Suprapubic skin (tissue), 4 donors: ENCODE measurements around the gene SMPD3. TPM values are rescaled to one million over a fixed set of nuclear protein-coding genes. Genes with fewer than 3 reads are reported as not detected.

ENCODE experiments used
- DNase-seq, 2 donors: peaks; one replicate each; pipeline ENCODE4 v3.0.0-alpha.2; 2019; ENCODE audit warnings: low spot score in 2 of 2
- H3K27ac ChIP-seq: fragments of 200-600 bp; sonication (generic); one replicate; pipeline ENCODE4 v1.5.1; 2019
- H3K27me3 ChIP-seq: fragments of 200-600 bp; sonication (generic); one replicate; pipeline ENCODE4 v1.5.1; 2019
- H3K36me3 ChIP-seq: fragments of 200-600 bp; sonication (generic); one replicate; pipeline ENCODE4 v1.5.1; 2019
- H3K4me1 ChIP-seq: fragments of 200-600 bp; sonication (generic); one replicate; pipeline ENCODE4 v1.5.1; 2019
- H3K4me3 ChIP-seq: fragments of 200-600 bp; sonication (generic); one replicate; pipeline ENCODE4 v1.5.1; 2019; ENCODE audit warnings: mild to moderate bottlenecking
- H3K9me3 ChIP-seq: fragments of 200-600 bp; sonication (generic); one replicate; pipeline ENCODE4 v1.5.1; 2019
- CTCF ChIP-seq, 2 donors: fragments of 200-600 bp in 1 of 2; fragments of 450-650 bp in 1 of 2; sonication (generic) in 1 of 2; IDR thresholded peaks; one replicate each; pipeline ENCODE4 v1.5.1; 2016 to 2019; ENCODE audit warnings: antibody characterized with exemption in 2 of 2, mild to moderate bottlenecking in 1 of 2, moderate library complexity in 1 of 2
- EP300 ChIP-seq: sonication (generic); formaldehyde crosslinking; IDR thresholded peaks from one replicate; pipeline ENCODE4 v1.6.1; 2017; ENCODE audit warnings: antibody characterized with exemption
- POLR2A ChIP-seq, 2 donors: fragments of 450-650 bp; IDR thresholded peaks; one replicate each; pipeline ENCODE4 v1.6.1; 2017; ENCODE audit warnings: antibody characterized with exemption in 2 of 2, mild to moderate bottlenecking in 2 of 2, moderate library complexity in 2 of 2
- POLR2AphosphoS5 ChIP-seq, 3 donors: sonication (generic); formaldehyde crosslinking; IDR thresholded peaks; one replicate each; pipeline ENCODE4 v1.6.1; 2017; ENCODE audit warnings: antibody characterized with exemption in 3 of 3
- WGBS: methylation state at CpG from one replicate; pipeline ENCODE4 v1.1.5; 2018; 5-methylcytosine and 5-hydroxymethylcytosine counted together
- total RNA-seq, 4 donors: library from RNA; depleted of rRNA; stranded (reverse); fragments of >200 nt; gene quantifications; one replicate each; pipeline ENCODE4 v1.1.0, GENCODE V29; 2016

SMPD3 gene
- total RNA-seq, 4 donors from 2014 or later, result 26.2 to 64.9 (median 39.9) TPM

DNA sequence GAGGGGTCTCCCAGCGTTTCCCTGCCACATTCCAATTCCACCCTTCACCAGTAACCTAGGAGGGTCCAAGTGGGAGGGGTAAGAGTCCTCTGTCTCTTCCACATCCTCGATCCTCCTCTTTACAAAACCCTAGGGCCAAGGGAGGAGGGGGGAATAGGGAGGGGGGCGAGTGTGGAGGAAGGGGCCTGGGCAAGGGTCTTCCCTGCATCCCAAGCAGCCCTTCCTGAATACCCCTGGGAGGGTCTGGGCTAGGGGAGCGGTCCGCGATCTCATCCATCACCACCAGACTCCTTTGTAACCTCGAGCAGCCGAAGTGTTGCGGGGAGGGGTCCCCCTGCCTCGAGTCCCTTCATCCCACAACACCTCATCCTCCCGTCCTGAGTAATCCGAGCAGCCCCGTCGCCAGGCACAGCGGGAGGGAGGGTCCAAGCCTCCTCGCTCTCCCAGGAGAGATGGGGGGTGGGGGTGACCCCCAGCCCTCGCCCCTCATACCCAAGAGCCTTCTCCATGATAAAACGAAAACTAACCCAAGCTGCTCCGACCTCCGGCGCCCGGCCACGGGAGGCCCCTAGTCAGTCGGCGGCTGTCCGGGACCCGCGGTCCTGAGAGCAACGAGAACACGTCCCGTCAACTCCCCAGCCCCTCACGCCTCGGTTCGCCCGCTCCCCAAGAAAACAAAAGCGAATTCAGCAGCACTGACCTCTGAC, 502 bp downstream of the SMPD3 start:
- Histone ChIP-seq H3K27me3 (peaks cover 48% of the 10 kb centered on the region), H3K4me3 (peak overlapping the region; percentile 52), H3K4me1 (peaks cover 22% of the 10 kb centered on the region), H3K36me3 (no peaks in the 10 kb centered on the region), H3K27ac (no peak overlapping the region), H3K9me3 (no peaks in the 10 kb centered on the region)
- 7% methylated on average over 18 of the region's 36 CpGs for WGBS
- TF ChIP-seq EP300 (no peak), POLR2AphosphoS5 (IDR thresholded peaks at IDR 0.05) (no peak), POLR2A (IDR thresholded peaks at IDR 0.05) (no peak), CTCF (IDR thresholded peaks at IDR 0.05) (no peak)
- DNase-seq, result no peak

DNA sequence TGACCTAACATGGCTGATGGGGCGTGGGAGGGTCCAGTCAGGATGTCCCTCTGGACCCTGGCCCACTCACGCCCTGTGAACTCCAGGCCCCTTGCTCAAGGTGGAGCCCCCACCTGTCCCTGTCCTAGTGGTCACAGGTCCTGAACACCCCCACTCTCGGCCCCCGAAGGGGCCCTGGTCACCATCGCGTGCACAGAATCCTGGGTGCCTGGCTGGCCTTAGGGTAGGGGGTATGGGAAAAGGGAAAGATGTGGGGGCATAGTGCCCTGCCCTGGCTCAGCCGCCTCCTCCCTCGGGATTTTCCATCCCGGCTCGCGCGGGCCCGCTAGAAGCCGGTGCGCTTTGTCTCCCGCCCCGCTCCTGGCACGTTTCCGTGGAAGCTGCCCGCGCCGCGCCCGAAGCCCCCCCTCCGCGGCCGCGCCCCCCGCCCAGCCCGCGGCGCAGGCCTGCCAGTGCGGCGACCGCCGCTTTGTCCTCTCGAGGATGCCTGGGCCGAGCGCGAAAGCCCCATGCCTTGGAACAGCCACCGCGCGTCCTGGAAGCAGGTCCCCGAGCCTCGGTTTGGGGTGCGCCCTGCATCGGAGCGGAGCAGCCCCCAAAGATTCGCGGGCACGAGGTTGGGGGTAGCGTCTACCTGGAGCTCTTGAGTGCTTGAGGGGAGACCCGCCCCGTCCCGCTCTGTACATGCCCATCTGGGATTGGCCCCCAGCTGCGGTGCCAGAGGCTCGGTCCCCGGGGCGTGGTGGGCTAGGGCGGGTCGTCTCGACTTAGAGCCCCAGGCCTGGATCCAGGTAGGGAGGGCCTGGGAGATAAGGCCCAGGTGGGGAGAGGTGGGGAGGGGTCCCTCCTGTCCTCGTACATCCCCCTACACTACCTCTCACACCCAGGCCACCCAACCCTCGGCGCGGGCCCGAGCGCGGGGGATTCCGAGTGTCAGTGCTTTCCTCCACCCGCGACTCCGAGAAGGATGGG, 1.3 kb downstream of the SMPD3 start:
- Histone ChIP-seq H3K4me3 (peak overlapping the region; percentile 52), H3K9me3 (no peaks in the 10 kb centered on the region), H3K36me3 (no peaks in the 10 kb centered on the region), H3K4me1 (peaks cover 22% of the 10 kb centered on the region), H3K27ac (no peak overlapping the region), H3K27me3 (peaks cover 54% of the 10 kb centered on the region)
- 22% methylated on average over 35 of the region's 73 CpGs for WGBS
- TF ChIP-seq CTCF (IDR thresholded peaks at IDR 0.05) (no peak), POLR2AphosphoS5 (IDR thresholded peaks at IDR 0.05) (no peak), EP300 (no peak), POLR2A (IDR thresholded peaks at IDR 0.05) (no peak)
- no peak for DNase-seq

DNA sequence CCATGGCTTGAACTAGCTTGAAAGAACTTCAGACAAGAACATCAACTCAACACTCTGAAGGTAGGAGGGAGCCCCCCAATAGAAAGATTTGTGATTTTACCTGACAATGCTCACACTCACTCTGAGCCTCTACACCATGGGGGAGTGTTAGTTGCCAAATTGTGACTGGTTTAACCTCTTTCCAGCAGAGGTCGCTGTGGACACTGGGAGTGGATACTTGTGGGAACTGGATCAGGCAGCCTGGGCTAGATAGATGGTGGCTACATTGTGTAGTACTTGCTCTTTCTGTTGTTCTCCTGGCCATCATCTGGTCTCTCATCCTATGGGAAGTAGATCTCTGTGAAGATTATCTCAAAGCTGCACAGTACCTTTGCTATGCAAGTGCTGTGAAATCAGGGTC, 2.9 kb downstream of the SMPD3 start:
- no peaks in the 10 kb centered on the region for H3K9me3 ChIP-seq
- H3K27me3 ChIP-seq, result peaks cover 62% of the 10 kb centered on the region
- no peak overlapping the region for H3K27ac ChIP-seq
- H3K4me3 ChIP-seq, result no peak overlapping the region
- H3K36me3 ChIP-seq, result no peaks in the 10 kb centered on the region
- WGBS, result 0% methylated on average over 1 of the region's 1 CpG
- TF ChIP-seq POLR2AphosphoS5 (IDR thresholded peaks at IDR 0.05), result no peak
- no peak for TF ChIP-seq EP300
- TF ChIP-seq CTCF (IDR thresholded peaks at IDR 0.05), result peak; percentile 10 to 24
- TF ChIP-seq POLR2A (IDR thresholded peaks at IDR 0.05), result no peak
- DNase-seq, result no peak
- peaks cover 22% of the 10 kb centered on the region for H3K4me1 ChIP-seq

DNA sequence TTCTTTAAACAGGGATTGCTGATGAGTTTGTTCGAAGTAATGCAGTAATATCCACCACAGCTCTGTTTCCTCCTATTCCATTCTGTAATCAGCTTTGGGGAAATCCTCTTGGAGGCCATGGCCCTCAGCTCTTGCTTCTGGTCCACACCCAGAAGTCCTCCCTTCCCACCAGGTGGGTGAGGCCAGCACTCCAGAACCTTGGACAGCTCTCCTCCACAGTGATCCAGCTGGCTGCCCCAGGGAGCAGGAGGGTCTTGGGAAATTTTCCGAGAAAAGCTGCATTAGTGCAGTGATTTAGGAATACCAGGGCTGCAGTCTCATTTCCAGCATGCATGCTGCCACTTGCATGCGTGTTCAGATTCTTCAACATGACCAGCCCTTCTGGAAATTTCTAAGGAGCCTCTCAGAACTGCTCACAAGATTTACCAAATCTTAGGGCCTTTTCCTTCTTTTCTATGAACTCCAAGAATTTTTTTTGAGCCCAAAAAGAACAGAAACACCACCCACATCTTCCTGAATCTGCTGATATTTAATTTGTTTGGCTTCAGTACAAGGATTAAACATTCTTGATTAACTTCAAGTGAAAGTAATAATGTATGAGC, 4.2 kb downstream of the SMPD3 start:
- Histone ChIP-seq H3K9me3 (no peaks in the 10 kb centered on the region), H3K36me3 (no peaks in the 10 kb centered on the region), H3K4me3 (no peak overlapping the region), H3K27me3 (peaks cover 74% of the 10 kb centered on the region), H3K4me1 (peaks cover 22% of the 10 kb centered on the region), H3K27ac (no peak overlapping the region)
- WGBS, result 31% methylated on average over 3 of the region's 3 CpGs
- TF ChIP-seq CTCF (IDR thresholded peaks at IDR 0.05) (no peak), POLR2A (IDR thresholded peaks at IDR 0.05) (no peak)
- no peak for DNase-seq

GRCh38 chr16:68436581-68436980, 11.7 kb downstream of the SMPD3 start:
- H3K36me3 ChIP-seq, result no peaks in the 10 kb centered on the region
- 85% methylated on average over 4 of the region's 4 CpGs for WGBS
- no peak for TF ChIP-seq CTCF (IDR thresholded peaks at IDR 0.05)
- TF ChIP-seq EP300, result no peak
- no peak for TF ChIP-seq POLR2A (IDR thresholded peaks at IDR 0.05)
- no peak for TF ChIP-seq POLR2AphosphoS5 (IDR thresholded peaks at IDR 0.05)
- no peaks in the 10 kb centered on the region for H3K9me3 ChIP-seq
- H3K4me3 ChIP-seq, result no peak overlapping the region
- no peak for DNase-seq
- no peaks in the 10 kb centered on the region for H3K4me1 ChIP-seq
- peaks cover 20% of the 10 kb centered on the region for H3K27me3 ChIP-seq
- no peak overlapping the region for H3K27ac ChIP-seq
